K562 (cell line): ENCODE results near the gene ANKRD6. TPM values are rescaled to one million over a fixed set of nuclear protein-coding genes. Genes with fewer than 3 reads are reported as not detected.

Experiments
- ATAC-seq: fragments of 200-7000 bp; cut with Tn5 transposase; 3 replicates; pipeline ENCODE4 v1.9.1; 2020; ENCODE audit warnings: moderate library complexity
- BruUV-seq: library from RNA; stranded (reverse); fragments of 400-500 nt; replicated peaks from 2 replicates; lab custom pipeline; 2021; lab: Mats Ljungman, UMichigan
- CTCF ChIA-PET: fragments of 300-600 bp; formaldehyde crosslinking; extraction: SDS; loops from one replicate; lab custom pipeline; 2021; ENCODE audit warnings: low intra/inter-chr PET ratio; lab: Yijun Ruan, JAX
- POLR2A ChIA-PET: fragments of 300-600, 350-650 bp; sonication (Branson Sonifier 250); formaldehyde crosslinking; extraction: SDS; loops from one replicate; lab custom pipeline; 2021; ENCODE audit warnings: antibody characterized with exemption, inconsistent platforms; lab: Yijun Ruan, JAX
- DNase-seq, 4 experiments: peaks; one replicate each; pipeline versions ENCODE4 v3.0.0 to v3.0.0-alpha.2; 2011 to 2018; ENCODE audit warnings: low spot score in 3 of 4, mixed read lengths in 3 of 4; ENCODE audit errors: extremely low read depth in 1 of 4
- FAIRE-seq: peaks from 2 replicates; lab custom pipeline; 2011; peaks lifted over from hg19 to GRCh38; lab: Jason Lieb, UNC
- H2AFZ ChIP-seq: 2 replicates; pipeline ENCODE4 v1.6.0; 2011; ENCODE audit warnings: low read depth, low read length, control low read depth, inconsistent platforms
- H3K27ac ChIP-seq: fragments of 200-600 bp; 3 replicates; pipeline ENCODE4 v1.8.0; 2011; ENCODE audit warnings: low read depth, mild to moderate bottlenecking, control low read depth, inconsistent platforms, low read length, moderate library complexity, mixed read lengths; ENCODE audit errors: extremely low read depth
- H3K27me3 ChIP-seq, 2 experiments: fragments of 300-600 bp in 1 of 2; 2 replicates in 1 of 2; 3 replicates in 1 of 2; pipeline versions ENCODE4 v1.6.0 to v1.8.0; 2011; ENCODE audit warnings: inconsistent platforms in 2 of 2, low read length in 2 of 2, mild to moderate bottlenecking in 1 of 2, mixed read lengths in 1 of 2, moderate library complexity in 1 of 2; ENCODE audit not compliant: control insufficient read depth in 2 of 2, insufficient read depth in 2 of 2
- H3K36me3 ChIP-seq: fragments of 300-600 bp; 3 replicates; pipeline ENCODE4 v1.8.0; 2011; ENCODE audit warnings: mild to moderate bottlenecking, low read length, inconsistent platforms; ENCODE audit not compliant: control insufficient read depth, insufficient read depth
- H3K4me1 ChIP-seq, 2 experiments: fragments of 200-600 bp in 1 of 2; replicated peaks in 1 of 2; 2 replicates in 1 of 2; 3 replicates in 1 of 2; pipeline versions ENCODE4 v1.5.1 to v1.8.0; 2011; ENCODE audit warnings: inconsistent platforms in 2 of 2, low read length in 2 of 2, mild to moderate bottlenecking in 1 of 2, mixed read lengths in 1 of 2, moderate library complexity in 1 of 2; ENCODE audit not compliant: control insufficient read depth in 2 of 2, insufficient read depth in 2 of 2
- H3K4me2 ChIP-seq: 2 replicates; pipeline ENCODE4 v1.6.1; 2011; ENCODE audit warnings: low read length, control low read depth, inconsistent platforms, mixed read lengths; ENCODE audit not compliant: insufficient read depth
- H3K4me3 ChIP-seq: fragments of 200-600 bp; sonication (generic), shearing (Covaris generic); 2 replicates; pipeline ENCODE4 v1.5.1; 2016; ENCODE audit warnings: control low read depth, inconsistent platforms
- H3K79me2 ChIP-seq: fragments of 200-600 bp; 3 replicates; pipeline ENCODE4 v1.8.0; 2011; ENCODE audit warnings: low read length, inconsistent platforms; ENCODE audit not compliant: control insufficient read depth, insufficient read depth
- H3K9ac ChIP-seq, 2 experiments: 2 replicates each; pipeline versions ENCODE4 v1.6.0 to v1.6.1; 2011; ENCODE audit warnings: low read depth in 2 of 2, low read length in 2 of 2, control low read depth in 1 of 2, inconsistent platforms in 1 of 2, mild to moderate bottlenecking in 1 of 2, mixed read lengths in 1 of 2; ENCODE audit not compliant: insufficient read depth in 1 of 2
- H3K9me1 ChIP-seq: one replicate; pipeline ENCODE4 v1.6.0; 2011; ENCODE audit warnings: inconsistent platforms, mild to moderate bottlenecking, low read length, moderate library complexity; ENCODE audit not compliant: control insufficient read depth, insufficient read depth
- H3K9me3 ChIP-seq: replicated peaks from 2 replicates; pipeline ENCODE4 v1.5.1; 2011; ENCODE audit warnings: low read depth, low read length, inconsistent platforms; ENCODE audit not compliant: control insufficient read depth, insufficient read depth
- H4K20me1 ChIP-seq: replicated peaks from 2 replicates; pipeline ENCODE4 v1.6.1; 2011; ENCODE audit warnings: low read length, inconsistent platforms, mixed read lengths; ENCODE audit not compliant: control insufficient read depth, insufficient read depth
- ARHGAP35 ChIP-seq: fragments of 450-650 bp; IDR thresholded peaks from 2 replicates; pipeline ENCODE4 v1.6.1; 2018; ENCODE audit not compliant: partially characterized antibody
- BCL6 ChIP-seq: fragments of 250-450 bp; sonication (Bioruptor Pico); IDR thresholded peaks from 2 replicates; pipeline ENCODE4 v1.4.0; 2020
- ELF4 ChIP-seq: fragments of 450-650 bp; formaldehyde crosslinking; IDR thresholded peaks from 2 replicates; pipeline ENCODE4 v1.4.0; 2022; ENCODE audit warnings: missing genetic modification characterization
- ETV5 ChIP-seq: sonication (generic); formaldehyde crosslinking; IDR thresholded peaks from 2 replicates; pipeline ENCODE4 v1.4.0; 2020; ENCODE audit warnings: low read depth, mild to moderate bottlenecking, missing genetic modification reagents
- GATAD2B ChIP-seq: fragments of 450-650 bp; IDR thresholded peaks from 2 replicates; pipeline ENCODE4 v1.6.1; 2017; ENCODE audit warnings: mild to moderate bottlenecking, borderline replicate concordance
- HDAC6 ChIP-seq: IDR thresholded peaks from 2 replicates; pipeline ENCODE4 v1.6.1; 2012; ENCODE audit warnings: low read depth, mild to moderate bottlenecking, control low read depth, inconsistent platforms, low read length, moderate library complexity
- JUN ChIP-seq, 2 experiments: sonication (generic) in 1 of 2; formaldehyde crosslinking in 1 of 2; IDR thresholded peaks; 2 replicates each; pipeline versions ENCODE4 v1.6.1 to v1.8.0; 2012 to 2022; ENCODE audit warnings: borderline replicate concordance in 2 of 2, mild to moderate bottlenecking in 2 of 2, improper control_type of control experiment in 1 of 2, low read depth in 1 of 2, low read length in 1 of 2, missing genetic modification reagents in 1 of 2
- KLF10 ChIP-seq: fragments of 250-450 bp; sonication (Bioruptor Pico); IDR thresholded peaks from 2 replicates; pipeline ENCODE4 v1.6.1; 2021; ENCODE audit warnings: matching md5 sums
- RBBP5 ChIP-seq: fragments of 200-600 bp; sonication (generic); IDR thresholded peaks from 2 replicates; pipeline ENCODE4 v1.6.1; 2012; ENCODE audit warnings: borderline replicate concordance, mild to moderate bottlenecking, low read length, control low read depth, inconsistent platforms; ENCODE audit not compliant: insufficient read depth, poor library complexity, severe bottlenecking
- SP2 ChIP-seq: IDR thresholded peaks from 2 replicates; pipeline ENCODE4 v1.6.1; 2011; ENCODE audit warnings: mild to moderate bottlenecking, low read depth, low read length, moderate library complexity; ENCODE audit not compliant: poor library complexity, severe bottlenecking; ENCODE audit errors: extremely low read depth
- SRSF9 ChIP-seq: fragments of 200-400 bp; formaldehyde crosslinking; IDR thresholded peaks from 2 replicates; pipeline ENCODE4 v1.6.1; 2017; ENCODE audit warnings: low read depth, low read length, borderline replicate concordance
- TFE3 ChIP-seq: fragments of 450-650 bp; formaldehyde crosslinking; IDR thresholded peaks from 2 replicates; pipeline ENCODE4 v1.4.0; 2020; ENCODE audit warnings: mild to moderate bottlenecking, mixed read lengths
- ZNF224 ChIP-seq: sonication (generic); formaldehyde crosslinking; IDR thresholded peaks from 2 replicates; pipeline ENCODE4 v1.8.0; 2022; ENCODE audit warnings: mild to moderate bottlenecking, missing genetic modification reagents
- ZNF384 ChIP-seq: IDR thresholded peaks from 2 replicates; pipeline ENCODE4 v1.6.1; 2012; ENCODE audit warnings: low read depth, low read length, improper control_type of control experiment
- ZNF551 ChIP-seq: fragments of 250-450 bp; sonication (Bioruptor Pico); IDR thresholded peaks from 2 replicates; pipeline ENCODE4 v1.5.0; 2021; ENCODE audit warnings: mild to moderate bottlenecking, moderate library complexity
- WGBS: fragments of 100-300 bp; shearing (Covaris generic); methylation state at CpG from one replicate; pipeline ENCODE4 v1.1.6; 2016; ENCODE audit warnings: low coverage, mixed read lengths; ENCODE audit not compliant: insufficient coverage; ENCODE audit errors: missing lambda C conversion rate; 5-methylcytosine and 5-hydroxymethylcytosine counted together
- in situ Hi-C: fragments of 300-500 bp; cut with MboI; formaldehyde crosslinking; loops from 4 replicates; pipeline ENCODE4 v1.15.0; 2018; ENCODE audit warnings: inconsistent platforms, mixed read lengths
- intact Hi-C: fragments of 100-400 bp; cut with micrococcal nuclease; formaldehyde crosslinking; loops from 2 replicates; pipeline ENCODE4 v1.14.2; 2022
- polyA plus RNA-seq, 8 experiments: library from polyadenylated mRNA; depleted of rRNA in 4 of 8; stranded (reverse) in 5 of 8; unstranded in 3 of 8; fragments of >200 nt; fragmentation: Nextera tagmentation in 2 of 8; fragmentation: Illumina TruSeq in 1 of 8; extraction: Ambion mirVana in 2 of 8; extraction: Trizol in 1 of 8; gene quantifications; 2 replicates each; pipeline versions ENCODE4 v1.2.1 to v1.2.3, GENCODE V29; 2011 to 2014; ENCODE audit warnings: inconsistent platforms in 1 of 8, missing spikeins in 1 of 8
- total RNA-seq, 7 experiments: library from RNA; depleted of rRNA in 6 of 7; stranded (reverse); fragments of >200 nt in 6 of 7; fragmentation: Illumina TruSeq in 2 of 7; extraction: Trizol in 2 of 7; gene quantifications; 2 replicates each; pipeline versions ENCODE4 v1.2.1 to v1.2.3, GENCODE V29; 2011 to 2021; ENCODE audit warnings: low replicate concordance in 1 of 7
- TF ChIP-seq, protein P1 (sequence below): fragments of 450-650 bp; formaldehyde crosslinking; IDR thresholded peaks from 2 replicates; pipeline ENCODE4 v1.4.0; 2020; ENCODE audit warnings: mild to moderate bottlenecking, moderate library complexity

ANKRD6 gene
- total and polyA plus RNA-seq, 9 of the 15 experiments (the other 6 are each of a cell fraction or from before 2014, with no cell fraction given), result 0.04 to 0.22 (median 0.08) TPM; not detected in 4

DNA sequence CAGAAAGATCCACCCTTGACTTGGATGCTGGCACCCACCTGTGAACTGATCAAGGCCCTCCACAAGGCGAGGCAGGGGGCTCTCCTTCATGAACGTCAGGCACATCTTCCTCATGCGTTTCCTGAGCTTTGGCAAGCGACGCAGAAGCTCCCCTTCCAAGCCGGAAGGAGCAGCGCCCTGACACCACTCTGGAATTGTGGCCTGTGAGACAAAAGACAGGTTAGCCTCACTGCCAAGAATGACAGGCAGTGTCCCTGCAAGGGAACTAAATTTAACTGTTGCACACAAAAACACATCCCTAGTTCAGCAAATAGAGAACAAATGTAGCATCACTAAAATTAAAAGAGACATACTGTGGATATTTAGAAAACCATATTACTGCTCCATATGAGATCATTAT, 247.6 kb downstream of the ANKRD6 start:
- CTCF ChIA-PET, result no interaction called here
- H3K4me2 ChIP-seq, result no peak overlapping the region

More for the DNA sequence above, 247.6 kb downstream of the ANKRD6 start:
- Histone ChIP-seq H3K4me3 (no peak overlapping the region), H3K36me3 (peaks cover 95% of the 10 kb centered on the region), H3K27me3 (no peaks in the 10 kb centered on the region), H3K4me1 (no peaks in the 10 kb centered on the region), H3K27ac (no peak overlapping the region), H2AFZ (no peak overlapping the region), H3K9ac (no peak overlapping the region), H3K79me2 (no peaks in the 10 kb centered on the region; the same call in 2 of the 3 replicates), H3K9me3 (no peaks in the 10 kb centered on the region), H4K20me1 (no peaks in the 10 kb centered on the region; the same call in 1 of the 2 replicates), H3K9me1 (no peaks in the 10 kb centered on the region)
- BruUV-seq, result no TSS peak
- intact Hi-C loops, result no loop called here
- POLR2A ChIA-PET, result no interaction called here
- in situ Hi-C loops, result no loop called here
- FAIRE-seq, result no peak
- WGBS, result 85% methylated on average over 7 of the region's 7 CpGs
- DNase-seq, result no peak
- ATAC-seq, result no peak
- TF ChIP-seq ELF4 (no peak), ETV5 (CRISPR knock-in tag) (no peak), SRSF9 (no peak), ZNF551 (CRISPR knock-in tag) (no peak), ARHGAP35 (no peak), ZNF384 (no peak), HDAC6 (no peak), GATAD2B (no peak), KLF10 (CRISPR knock-in tag) (no peak), BCL6 (CRISPR knock-in tag) (no peak), ZNF224 (CRISPR knock-in tag) (no peak), RBBP5 (no peak), JUN (IDR thresholded peaks at IDR 0.05; ENCODE audit: borderline replicate concordance, low read depth, low read length) (no peak), JUN (CRISPR knock-in tag; IDR thresholded peaks at IDR 0.05; ENCODE audit: borderline replicate concordance) (no peak), TFE3 (CRISPR knock-in tag) (no peak), SP2 (no peak)
- TF ChIP-seq, protein P1, sequence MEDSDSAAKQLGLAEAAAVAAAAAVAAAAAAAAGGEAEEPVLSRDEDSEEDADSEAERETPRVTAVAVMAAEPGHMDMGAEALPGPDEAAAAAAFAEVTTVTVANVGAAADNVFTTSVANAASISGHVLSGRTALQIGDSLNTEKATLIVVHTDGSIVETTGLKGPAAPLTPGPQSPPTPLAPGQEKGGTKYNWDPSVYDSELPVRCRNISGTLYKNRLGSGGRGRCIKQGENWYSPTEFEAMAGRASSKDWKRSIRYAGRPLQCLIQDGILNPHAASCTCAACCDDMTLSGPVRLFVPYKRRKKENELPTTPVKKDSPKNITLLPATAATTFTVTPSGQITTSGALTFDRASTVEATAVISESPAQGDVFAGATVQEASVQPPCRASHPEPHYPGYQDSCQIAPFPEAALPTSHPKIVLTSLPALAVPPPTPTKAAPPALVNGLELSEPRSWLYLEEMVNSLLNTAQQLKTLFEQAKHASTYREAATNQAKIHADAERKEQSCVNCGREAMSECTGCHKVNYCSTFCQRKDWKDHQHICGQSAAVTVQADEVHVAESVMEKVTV (CRISPR knock-in tag), result no peak
